Parathyroid adenoma (tissue), 2 donors: Measurements from ENCODE around the gene SLC10A7.

Source experiments
- H2AFZ ChIP-seq: fragments of 300-600 bp; sonication (generic); one replicate; pipeline ENCODE4 v1.7.0; 2017; ENCODE audit warnings: antibody characterized with exemption, mild to moderate bottlenecking
- H3K27ac ChIP-seq: fragments of 300-600 bp; sonication (generic); one replicate; pipeline ENCODE4 v1.7.0; 2017
- H3K27me3 ChIP-seq: fragments of 300-600 bp; sonication (generic); one replicate; pipeline ENCODE4 v1.7.0; 2017; ENCODE audit warnings: low read length; ENCODE audit not compliant: control insufficient read depth, insufficient read depth
- H3K36me3 ChIP-seq: fragments of 300-600 bp; sonication (generic); one replicate; pipeline ENCODE4 v1.7.0; 2017; ENCODE audit warnings: low read length; ENCODE audit not compliant: control insufficient read depth, insufficient read depth
- H3K4me1 ChIP-seq: fragments of 300-600 bp; sonication (generic); one replicate; pipeline ENCODE4 v1.7.0; 2017; ENCODE audit warnings: control low read depth
- H3K4me2 ChIP-seq: fragments of 300-600 bp; sonication (generic); one replicate; pipeline ENCODE4 v1.7.0; 2017; ENCODE audit warnings: low read length
- H3K4me3 ChIP-seq: fragments of 300-600 bp; sonication (generic); one replicate; pipeline ENCODE4 v1.7.0; 2017; ENCODE audit warnings: low read depth, low read length
- H3K79me2 ChIP-seq: fragments of 300-600 bp; sonication (generic); one replicate; pipeline ENCODE4 v1.7.0; 2017; ENCODE audit warnings: control low read depth
- H3K9ac ChIP-seq: fragments of 300-600 bp; sonication (generic); one replicate; pipeline ENCODE4 v1.7.0; 2017; ENCODE audit warnings: mild to moderate bottlenecking
- H3K9me3 ChIP-seq: fragments of 300-600 bp; sonication (generic); one replicate; pipeline ENCODE4 v1.7.0; 2017; ENCODE audit warnings: low read length; ENCODE audit not compliant: control insufficient read depth
- TF ChIP-seq, protein P1 (sequence below): fragments of 300-600 bp; sonication (generic); IDR thresholded peaks from one replicate; pipeline ENCODE4 v1.7.0; 2017; ENCODE audit warnings: antibody characterized with exemption, mild to moderate bottlenecking
- donor health status: primary hyperparathyroidism.

Gene SLC10A7

DNA sequence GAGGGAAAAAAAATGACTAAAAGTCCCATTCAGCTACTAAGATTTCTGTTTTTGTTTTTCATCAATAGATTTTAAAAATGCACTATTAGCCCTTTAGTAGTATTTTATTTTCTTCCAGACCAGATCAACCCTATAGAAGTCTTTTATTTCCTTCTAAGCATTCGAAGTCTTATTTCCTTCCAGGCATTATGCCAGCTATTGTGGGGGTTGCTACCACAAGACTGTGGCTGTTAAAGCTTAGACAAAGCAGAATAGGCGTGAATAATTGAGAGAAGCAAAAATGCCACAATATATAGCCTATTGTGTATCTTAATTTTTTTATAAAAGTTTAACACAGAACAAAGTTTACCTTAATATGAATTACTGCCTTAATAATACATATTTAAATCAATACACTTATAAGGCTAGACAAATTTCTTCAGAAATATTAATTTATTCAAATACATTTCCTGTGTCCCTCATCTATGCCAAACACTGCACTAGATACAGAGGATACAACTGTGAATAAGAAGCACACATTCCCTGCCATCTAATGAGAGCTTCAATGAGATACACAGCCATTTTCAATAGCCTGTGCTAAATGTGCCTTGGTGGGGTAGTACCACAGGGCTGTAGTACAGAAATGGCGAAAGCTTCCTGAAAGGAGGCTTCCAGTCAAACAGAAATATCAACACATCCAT lies 33.1 kb downstream of the SLC10A7 start:
- Histone ChIP-seq H3K4me3 (no peak overlapping the region), H3K9me3 (no peaks in the 10 kb centered on the region), H2AFZ (no peak overlapping the region), H3K79me2 (no peaks in the 10 kb centered on the region), H3K4me2 (no peak overlapping the region), H3K36me3 (no peaks in the 10 kb centered on the region), H3K27ac (no peak overlapping the region), H3K4me1 (no peaks in the 10 kb centered on the region), H3K9ac (no peak overlapping the region), H3K27me3 (no peaks in the 10 kb centered on the region)
- TF ChIP-seq, protein P1, sequence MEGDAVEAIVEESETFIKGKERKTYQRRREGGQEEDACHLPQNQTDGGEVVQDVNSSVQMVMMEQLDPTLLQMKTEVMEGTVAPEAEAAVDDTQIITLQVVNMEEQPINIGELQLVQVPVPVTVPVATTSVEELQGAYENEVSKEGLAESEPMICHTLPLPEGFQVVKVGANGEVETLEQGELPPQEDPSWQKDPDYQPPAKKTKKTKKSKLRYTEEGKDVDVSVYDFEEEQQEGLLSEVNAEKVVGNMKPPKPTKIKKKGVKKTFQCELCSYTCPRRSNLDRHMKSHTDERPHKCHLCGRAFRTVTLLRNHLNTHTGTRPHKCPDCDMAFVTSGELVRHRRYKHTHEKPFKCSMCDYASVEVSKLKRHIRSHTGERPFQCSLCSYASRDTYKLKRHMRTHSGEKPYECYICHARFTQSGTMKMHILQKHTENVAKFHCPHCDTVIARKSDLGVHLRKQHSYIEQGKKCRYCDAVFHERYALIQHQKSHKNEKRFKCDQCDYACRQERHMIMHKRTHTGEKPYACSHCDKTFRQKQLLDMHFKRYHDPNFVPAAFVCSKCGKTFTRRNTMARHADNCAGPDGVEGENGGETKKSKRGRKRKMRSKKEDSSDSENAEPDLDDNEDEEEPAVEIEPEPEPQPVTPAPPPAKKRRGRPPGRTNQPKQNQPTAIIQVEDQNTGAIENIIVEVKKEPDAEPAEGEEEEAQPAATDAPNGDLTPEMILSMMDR: no peak

DNA sequence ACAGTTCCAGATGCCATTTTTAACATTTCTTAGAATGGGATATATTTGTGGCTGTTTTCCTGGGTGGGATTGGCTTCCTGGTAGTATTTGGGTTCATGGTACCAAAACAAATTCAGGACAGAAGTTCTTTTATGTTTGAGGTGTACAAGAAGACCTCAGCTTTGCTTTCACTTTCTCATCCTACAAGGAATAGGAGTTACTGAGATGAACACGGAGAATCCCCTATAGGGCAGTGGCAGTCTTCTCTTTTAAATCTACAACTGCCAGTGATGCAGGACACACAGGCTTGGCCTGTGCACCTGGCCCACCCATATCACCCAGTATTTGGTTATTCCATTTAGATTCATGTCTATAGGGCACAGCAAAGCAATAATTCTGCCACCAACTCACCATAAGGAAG lies 35.2 kb downstream of the SLC10A7 start:
- Histone ChIP-seq H3K4me3 (no peak overlapping the region), H3K4me1 (no peaks in the 10 kb centered on the region), H3K79me2 (no peaks in the 10 kb centered on the region), H3K9ac (no peak overlapping the region), H3K27ac (no peak overlapping the region), H3K4me2 (no peak overlapping the region), H3K36me3 (no peaks in the 10 kb centered on the region), H3K27me3 (no peaks in the 10 kb centered on the region), H3K9me3 (no peaks in the 10 kb centered on the region), H2AFZ (no peak overlapping the region)
- TF ChIP-seq, protein P1: no peak

DNA sequence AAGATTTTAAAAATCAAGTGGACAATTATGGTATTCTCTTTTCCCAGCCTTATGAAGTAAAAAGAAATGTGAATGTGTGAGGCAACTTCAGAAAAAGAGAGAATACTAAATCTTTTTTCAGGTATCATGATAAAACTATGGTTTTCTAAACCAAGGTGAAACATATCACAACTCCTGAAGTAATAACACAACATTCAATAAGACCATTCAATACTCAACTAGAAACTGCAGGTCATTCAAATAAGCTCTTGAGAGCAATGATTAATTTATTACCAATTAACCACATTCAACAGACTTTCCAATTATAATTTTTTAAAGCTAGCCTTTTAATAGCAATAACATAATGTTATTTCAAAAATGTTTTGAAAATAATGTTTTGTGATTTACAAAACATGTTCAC lies 35.8 kb downstream of the SLC10A7 start:
- Histone ChIP-seq H3K9me3 (no peaks in the 10 kb centered on the region), H3K27me3 (no peaks in the 10 kb centered on the region), H3K36me3 (no peaks in the 10 kb centered on the region), H2AFZ (no peak overlapping the region), H3K79me2 (no peaks in the 10 kb centered on the region), H3K4me3 (no peak overlapping the region), H3K27ac (no peak overlapping the region), H3K4me2 (no peak overlapping the region), H3K9ac (no peak overlapping the region), H3K4me1 (no peaks in the 10 kb centered on the region)
- TF ChIP-seq, protein P1: no peak

DNA sequence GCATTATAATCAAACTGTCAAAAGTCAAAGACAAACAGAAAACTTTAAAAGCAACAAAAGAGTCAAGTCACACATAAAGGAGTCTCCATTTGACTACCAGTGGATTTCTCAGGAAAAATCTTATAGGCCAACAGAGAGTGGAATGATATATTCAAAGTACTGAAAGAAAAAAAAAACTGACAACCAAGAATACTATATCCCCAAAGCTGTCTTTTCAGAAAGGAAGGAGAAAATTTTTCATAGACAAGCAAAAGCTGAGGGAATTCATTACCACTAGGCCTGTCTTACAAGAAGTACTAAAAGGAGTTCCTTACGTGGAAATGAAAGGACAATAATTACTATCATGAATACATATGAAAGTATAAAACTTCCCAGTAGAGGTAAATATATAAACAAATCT lies 39.0 kb downstream of the SLC10A7 start:
- Histone ChIP-seq H2AFZ (no peak overlapping the region), H3K4me3 (no peak overlapping the region), H3K36me3 (no peaks in the 10 kb centered on the region), H3K27me3 (no peaks in the 10 kb centered on the region), H3K4me1 (no peaks in the 10 kb centered on the region), H3K27ac (no peak overlapping the region), H3K4me2 (no peak overlapping the region), H3K79me2 (no peaks in the 10 kb centered on the region), H3K9me3 (no peaks in the 10 kb centered on the region), H3K9ac (no peak overlapping the region)
- TF ChIP-seq, protein P1: no peak

DNA sequence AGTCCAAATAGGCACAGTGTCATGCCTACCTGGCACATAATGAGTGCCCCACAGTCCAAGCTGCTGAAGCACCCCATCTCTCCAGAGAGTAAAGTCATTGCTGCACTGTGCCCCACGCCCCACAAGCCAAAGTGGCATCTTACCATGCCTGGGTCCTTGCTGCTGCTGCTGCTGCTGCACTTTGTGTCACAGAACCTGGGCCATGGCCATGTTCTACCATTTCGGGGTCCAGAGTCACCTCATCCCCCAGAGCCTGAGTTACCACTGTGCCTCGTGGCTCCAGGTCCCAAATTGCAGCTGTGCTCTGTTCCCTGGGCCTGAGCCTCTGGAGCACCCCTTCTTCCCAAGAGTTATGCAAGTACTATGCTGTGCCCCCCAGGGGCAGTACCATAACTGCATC lies 40.5 kb downstream of the SLC10A7 start:
- TF ChIP-seq, protein P1: no peak
- Histone ChIP-seq H3K4me2 (no peak overlapping the region), H3K79me2 (no peaks in the 10 kb centered on the region), H2AFZ (no peak overlapping the region), H3K4me3 (no peak overlapping the region), H3K27ac (no peak overlapping the region), H3K9ac (no peak overlapping the region), H3K36me3 (no peaks in the 10 kb centered on the region), H3K9me3 (no peaks in the 10 kb centered on the region), H3K4me1 (no peaks in the 10 kb centered on the region), H3K27me3 (no peaks in the 10 kb centered on the region)
